GM04504 (cell line): ENCODE data around the gene ST6GALNAC2.
"Not testable (repeated sequence)": the region's sequence is repeated elsewhere in the genome, so short reads cannot be mapped to it uniquely, and the experiment has no call there.

Experiments used
- DNase-seq: peaks from one replicate; pipeline ENCODE4 v3.0.0-alpha.2; 2012; ENCODE audit warnings: low read depth

The ST6GALNAC2 gene

GRCh38 chr17:76539631-76540271 lies 45.9 kb downstream of the ST6GALNAC2 start, which contains the start of gene PRCD:
TSS of gene PRCD (plus strand) at chr17:76540044. CDS start at chr17:76540142, 98 bp downstream.
- DNase-seq: no peak

DNA sequence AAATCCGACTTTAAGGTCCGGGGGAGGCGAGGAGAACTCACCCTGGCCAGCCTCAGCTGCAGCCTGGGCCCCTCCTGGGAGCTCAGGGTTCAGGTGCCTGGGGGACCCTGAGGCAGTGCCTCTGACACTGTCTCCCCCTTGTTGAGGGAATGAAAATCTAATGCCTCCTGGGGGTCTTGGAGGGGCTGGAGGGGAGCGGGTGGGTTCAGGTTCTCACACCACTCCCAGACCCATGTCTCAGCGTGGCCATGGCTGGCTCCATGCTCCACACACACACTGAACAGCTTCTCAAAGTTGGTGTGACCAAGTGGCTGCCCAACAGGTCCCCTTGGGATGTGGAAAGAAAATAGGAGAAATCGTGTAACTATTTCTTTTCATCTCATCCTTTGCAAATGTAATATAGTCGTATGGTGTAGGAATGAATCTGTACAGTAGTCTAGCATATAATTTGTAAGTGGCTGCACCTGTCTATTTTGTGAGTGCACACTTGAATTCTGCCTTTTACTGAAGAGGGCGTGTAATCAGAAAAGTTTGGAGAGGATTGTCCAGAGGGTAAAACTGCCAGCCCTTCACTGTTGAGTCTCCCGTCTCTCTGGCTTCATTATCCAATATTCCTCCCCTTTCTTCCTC lies 46.6 kb downstream of the ST6GALNAC2 start:
- no peak for DNase-seq

DNA sequence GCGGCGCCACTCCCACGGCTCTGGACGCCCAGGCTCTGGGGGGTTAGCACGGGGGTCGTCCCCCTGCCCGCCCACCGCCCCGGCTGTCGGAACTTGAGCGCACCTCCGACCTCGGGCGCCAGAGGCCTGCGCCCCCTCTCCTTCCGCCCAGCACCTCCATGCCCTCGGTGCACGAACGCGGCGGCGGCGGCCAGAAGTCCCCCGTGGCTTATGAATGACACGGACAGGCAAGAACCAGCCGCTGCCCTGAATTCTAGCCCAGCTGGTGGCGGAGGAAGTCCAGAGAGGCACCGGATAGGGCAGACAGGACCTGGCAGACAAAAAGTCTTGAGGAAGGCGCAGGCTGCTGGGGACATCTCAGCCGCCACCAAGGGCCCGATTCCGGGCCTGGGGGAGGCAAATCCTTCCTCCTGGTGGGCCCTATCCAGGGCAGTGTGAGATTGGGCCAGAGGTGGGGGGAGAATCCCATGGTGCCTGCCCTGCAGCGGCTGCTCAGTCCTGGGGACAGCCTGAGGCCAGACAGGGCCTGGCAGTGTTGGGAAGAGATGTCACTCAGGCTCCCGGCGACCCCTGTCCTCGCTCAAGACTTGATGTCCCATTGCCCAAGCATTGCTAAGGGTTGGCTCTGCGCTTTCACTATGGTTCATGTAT lies 47.3 kb downstream of the ST6GALNAC2 start:
- no peak for DNase-seq

DNA sequence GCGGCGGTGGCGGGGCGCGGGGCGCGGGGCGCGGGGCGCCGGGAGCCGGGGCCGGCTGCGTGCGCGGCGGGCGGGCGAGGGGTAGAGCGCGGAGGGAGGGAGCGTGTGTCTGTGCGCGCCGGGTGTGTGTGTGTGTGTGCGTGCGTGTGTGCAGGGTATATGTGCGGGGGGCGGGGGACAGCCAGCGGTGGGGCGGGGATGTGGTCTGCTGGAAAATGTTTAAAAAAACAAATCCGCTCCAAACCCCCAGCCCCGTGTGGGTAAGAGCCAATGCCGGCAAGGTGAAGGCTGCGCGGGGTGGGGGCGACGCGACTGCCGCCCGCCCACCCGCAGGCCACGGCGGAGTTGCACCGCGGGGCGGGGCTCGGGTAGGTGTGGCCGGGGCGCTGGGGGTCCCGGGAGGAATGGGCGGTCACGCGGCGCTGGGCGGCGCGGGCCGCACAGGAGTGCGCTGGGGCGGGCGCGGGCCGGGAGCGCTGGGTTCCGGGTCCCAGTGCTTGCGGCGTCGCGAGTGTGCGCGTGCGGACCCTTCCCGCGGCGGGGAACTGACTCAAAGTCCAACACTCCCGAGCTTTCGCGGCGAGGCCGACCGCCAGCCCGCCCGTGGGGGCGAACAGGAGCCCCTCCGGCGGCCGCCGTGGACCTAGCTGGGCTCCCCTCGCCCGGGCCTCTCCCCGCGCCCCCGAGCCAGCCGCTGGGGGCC lies 47.9 kb downstream of the ST6GALNAC2 start, which contains the start of gene CYGB:
Gene CYGB, minus strand, starts transcription at position 132 of the 703 bp plus-strand sequence. CDS start 167 bp downstream, outside the sequence.
- DNase-seq: no peak

- no peak for DNase-seq
Observed at GRCh38 chr17:76537288-76537577, 48.4 kb downstream of the ST6GALNAC2 start.

DNA sequence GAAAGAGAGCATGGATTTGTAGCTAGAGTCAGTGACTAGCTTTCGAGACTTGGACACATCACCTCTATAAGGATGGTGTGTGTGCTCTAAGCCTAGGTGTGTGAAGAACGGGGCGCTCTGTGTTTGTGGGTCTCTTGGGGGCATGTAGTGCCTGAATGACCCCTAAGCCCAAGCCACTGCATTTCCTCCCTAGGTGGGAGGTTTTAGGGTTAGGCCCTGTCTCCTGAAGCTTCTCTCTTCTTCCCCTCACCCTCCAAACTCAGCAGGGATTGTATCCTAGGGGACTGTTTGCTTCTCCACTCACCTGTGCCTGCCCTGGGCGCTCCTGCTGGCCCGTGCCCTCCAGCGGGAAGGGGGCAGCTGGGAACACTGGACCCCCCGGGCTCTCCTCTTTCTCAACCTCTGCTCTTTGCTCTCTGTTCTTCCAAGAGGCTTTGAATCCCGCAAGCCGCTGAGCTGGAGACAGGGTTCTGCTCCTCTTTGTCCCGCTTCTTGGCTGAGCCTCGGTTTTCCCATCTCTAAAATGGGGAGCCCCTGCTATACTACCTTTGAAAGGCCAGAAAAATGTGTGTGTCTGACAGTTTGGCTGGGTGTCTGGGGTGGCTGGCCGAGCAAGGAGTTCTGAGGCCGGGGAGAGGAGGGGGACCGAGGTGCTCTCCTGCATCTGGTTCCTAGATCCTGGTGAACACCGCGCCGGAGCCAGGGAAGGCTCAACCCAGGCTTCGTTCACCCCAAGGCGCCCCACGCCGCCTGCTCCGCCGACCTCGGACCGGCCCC lies 49.0 kb downstream of the ST6GALNAC2 start:
- DNase-seq: no peak

- DNase-seq: no peak
Observed at GRCh38 chr17:76535788-76536510, 49.7 kb downstream of the ST6GALNAC2 start.

DNA sequence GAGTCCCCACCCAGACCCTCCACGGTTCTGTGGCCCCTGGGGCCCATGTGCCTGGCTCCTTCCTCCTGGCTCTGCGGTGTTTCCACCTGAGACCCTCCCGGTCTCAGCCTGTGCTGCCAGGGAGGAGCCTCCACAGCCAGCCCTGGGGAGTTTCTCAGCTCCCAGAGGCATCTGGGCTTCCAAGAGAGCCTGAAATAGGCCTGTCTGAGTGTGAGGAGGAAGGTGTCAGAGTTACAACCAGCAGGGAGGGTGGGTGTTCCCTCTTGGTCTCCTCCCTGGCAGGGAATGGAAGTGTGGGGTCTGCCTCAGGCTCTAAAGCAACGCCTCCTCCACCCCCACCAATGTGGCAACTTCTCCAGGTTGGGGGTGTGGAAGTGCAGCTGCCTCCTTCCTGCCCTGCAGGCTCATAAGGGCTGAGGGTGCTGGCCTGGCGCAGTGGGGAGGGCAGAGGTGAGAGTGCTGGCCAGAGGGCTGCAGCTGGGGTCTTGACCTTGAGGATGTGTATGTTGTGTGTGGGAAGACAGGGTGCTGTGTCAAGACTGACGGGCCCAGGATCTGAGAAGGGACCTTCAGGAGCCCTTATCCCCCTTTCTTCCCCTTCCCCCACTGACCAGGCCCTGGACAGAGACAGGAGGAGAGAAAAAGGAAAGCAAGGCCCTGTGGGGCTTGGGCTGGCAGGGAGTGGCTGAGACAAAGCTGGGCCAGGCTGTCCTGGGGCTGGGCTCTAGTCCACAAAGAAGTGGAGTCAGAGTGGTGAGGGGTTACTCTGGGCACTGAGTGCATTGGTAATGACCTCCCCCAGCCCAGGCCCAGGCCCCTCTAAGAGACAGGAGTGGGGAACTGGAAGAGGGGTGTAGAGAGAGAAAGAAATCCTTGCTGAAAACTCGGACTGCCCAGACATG lies 50.6 kb downstream of the ST6GALNAC2 start:
- DNase-seq: no peak

DNA sequence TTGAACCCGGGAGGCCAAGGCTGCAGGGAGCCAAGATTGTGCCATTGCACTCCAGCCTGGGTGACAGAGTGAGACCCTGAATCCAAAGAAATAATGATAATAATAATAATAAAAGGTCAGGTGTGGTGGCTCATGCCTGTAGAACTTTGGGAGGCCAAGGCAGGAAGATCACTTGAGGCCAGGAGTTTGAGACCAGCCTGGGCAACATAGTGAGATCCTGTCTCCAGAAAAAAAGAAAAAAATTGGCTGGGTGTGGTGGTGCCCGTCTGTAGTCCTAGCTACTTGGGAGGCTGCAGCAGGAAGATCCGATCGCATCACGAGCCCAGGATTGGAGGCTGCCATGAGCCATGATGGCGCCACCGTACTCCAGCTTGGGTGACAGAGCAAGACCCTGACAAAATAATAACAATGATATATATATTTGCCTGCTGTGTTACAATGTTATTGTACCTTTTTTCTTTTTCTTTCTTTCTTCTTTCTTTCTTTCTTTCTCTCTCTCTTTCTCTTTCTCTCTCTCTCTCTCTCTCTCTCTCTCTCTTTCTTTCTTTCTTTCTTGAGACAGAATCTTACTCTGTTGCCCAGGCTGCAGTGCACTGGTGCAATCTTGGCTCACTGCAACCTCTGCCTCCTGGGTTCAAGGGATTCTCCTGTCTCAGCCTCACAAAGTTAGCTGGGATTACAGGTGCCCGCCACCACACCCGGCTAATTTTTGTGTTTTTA lies 51.9 kb downstream of the ST6GALNAC2 start:
- not testable (repeated sequence) for DNase-seq

DNA sequence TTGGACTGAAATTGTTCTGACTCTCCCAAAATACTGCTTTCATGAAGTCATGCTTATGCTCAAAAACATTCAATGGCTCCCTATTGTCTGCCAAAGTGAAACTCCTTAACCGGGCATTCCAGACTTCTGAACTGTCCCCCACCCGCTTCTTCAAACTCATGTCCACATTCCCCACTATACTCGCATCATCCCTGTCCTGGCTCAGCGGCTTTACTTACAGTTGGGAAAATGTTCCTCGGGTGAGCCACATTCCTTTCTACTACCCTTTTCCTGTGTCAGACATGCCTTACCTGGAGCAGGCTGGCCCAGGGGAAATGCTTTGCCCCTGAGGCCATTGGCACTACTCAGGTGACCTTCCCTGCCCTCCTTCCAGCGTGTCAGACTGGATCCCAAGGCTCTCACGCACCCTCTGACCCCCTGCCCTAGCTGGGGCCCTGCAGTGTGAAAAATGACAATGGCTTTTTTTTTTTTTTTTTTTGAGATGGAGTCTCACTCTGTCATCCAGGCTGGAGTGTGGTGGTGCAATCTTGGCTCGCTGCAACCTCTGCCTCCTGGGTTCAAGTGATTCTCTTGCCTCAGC lies 53.5 kb downstream of the ST6GALNAC2 start:
- DNase-seq: no peak

GRCh38 chr17:76531486-76532038 lies 54.1 kb downstream of the ST6GALNAC2 start:
- DNase-seq: no peak

DNA sequence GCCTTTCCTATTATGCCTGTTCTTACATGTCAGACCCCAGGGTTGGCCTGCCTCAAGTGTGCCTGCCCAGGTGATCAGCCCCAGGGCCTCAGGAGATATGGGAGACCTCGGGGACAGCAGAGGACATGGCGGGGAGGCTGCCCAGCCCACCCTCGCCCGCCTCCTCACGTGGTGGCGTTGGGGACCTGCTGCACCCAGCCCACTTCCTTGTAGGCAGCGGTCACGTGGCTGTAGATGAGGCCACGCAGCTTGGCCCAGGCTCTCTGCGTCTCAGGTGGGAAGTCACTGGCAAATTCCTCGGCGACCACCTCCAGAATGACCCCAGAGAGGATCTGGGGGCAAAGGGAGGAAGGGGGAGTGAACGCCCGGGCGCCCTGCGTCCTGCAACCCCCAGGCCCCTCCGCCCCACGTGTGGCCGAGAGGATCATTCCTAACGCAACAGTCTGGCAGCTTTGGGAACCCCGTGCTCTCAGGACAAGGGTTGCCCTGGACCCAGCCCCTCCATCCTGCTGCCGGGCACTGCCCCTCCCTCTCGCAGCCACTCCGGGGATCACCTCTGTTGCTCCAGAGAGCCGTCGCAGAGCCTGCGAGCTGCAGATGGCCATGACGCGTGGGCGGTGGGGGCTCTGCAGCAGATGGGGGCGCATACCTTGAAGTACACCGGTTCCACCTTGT lies 54.7 kb downstream of the ST6GALNAC2 start:
- no peak for DNase-seq

DNA sequence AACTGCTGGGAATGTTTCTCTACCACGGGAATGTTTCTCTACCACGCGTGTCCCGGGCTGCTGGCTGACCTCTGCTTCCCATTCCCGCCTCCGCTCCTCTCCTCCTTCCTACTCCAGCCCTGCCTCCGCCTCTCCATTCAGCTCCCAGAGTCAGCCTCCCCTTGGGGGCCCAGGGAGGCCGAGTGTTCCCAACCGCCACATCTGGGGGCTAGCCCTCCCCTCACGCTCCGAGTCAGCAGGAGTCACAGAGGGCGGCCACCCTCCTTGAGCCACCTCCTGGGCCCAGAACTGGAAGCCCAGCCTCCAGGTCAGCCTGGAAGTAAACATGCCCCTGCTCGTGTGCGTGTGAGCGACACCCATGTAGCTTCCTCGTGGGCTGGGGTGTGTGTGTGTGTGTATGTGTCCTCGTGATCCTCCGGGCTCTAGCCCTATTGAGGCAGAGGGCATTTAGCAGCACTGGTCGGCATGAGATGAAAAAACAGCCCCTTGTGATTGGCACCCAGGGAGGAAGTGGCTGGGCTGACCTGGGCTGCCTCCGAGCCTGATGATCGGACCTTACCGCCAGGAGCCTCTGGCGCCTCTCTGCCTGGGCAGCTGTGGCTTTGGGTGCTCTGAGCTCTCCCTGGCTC lies 55.5 kb downstream of the ST6GALNAC2 start:
- DNase-seq: no peak

GRCh38 chr17:76529224-76530094 lies 56.2 kb downstream of the ST6GALNAC2 start:
- DNase-seq: peak; percentile 84

DNA sequence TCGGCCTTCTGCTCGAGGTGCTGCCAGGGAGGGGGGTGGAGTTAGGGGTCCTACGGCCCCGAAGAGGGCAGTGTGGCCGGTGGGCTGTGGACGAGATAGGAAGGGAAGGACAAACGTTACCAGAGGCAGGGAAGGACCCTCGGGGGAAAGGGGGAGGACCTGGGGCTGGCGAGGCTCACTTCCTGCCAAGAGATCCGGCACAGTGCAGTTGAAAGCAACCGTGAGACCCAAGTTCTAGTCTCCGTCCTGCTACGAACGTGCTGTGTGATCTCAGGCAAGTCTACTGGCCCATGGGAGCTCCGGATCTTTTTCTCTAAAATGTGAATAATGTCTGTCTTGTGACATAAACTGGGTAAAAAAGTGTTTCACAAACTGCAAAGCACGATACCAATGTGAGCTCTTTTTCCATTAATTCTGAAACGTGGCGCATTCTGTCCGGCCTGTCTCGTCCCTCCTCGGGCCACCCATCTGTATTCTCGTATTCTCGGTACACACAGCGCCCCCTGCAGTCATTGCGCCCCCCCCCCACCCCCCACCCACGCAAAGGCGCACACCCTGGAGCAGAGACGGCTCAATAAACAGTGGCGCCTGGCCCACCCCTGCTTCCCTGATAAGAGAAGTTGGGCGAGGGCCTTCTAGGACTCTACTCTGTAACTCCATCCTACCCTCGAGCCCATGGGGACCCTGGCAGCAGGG lies 57.0 kb downstream of the ST6GALNAC2 start:
- no peak for DNase-seq

DNA sequence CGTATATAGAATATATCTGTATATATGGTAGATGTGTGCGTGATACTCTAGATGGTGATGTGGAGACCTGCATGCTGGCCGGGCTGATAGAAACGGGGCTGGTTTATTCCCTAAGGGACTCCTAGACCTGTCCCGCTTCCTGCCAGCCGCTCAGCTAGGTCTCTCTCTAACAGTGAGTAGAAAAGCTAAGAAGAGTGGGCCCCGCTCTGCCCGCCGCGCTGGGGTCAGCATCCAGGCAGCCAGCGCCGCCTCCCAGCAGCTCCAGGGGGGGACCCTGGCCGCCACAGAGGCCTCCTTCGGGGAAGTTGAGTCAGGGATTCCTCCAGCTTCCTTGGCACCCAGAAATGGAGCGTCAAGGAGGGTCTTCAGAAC lies 57.5 kb downstream of the ST6GALNAC2 start:
- DNase-seq: no peak
